Aorta (tissue), 5 donors: ENCODE results near the gene MAP4K4. TPM values are rescaled to one million over a fixed set of nuclear protein-coding genes. Genes with fewer than 3 reads are reported as not detected.

Experiments
- ATAC-seq: fragments of 200-7000 bp; cut with Tn5 transposase; one replicate; pipeline ENCODE4 v1.9.1; 2022; ENCODE audit warnings: moderate library complexity; ENCODE audit not compliant: low FRiP score
- DNase-seq, 2 donors: peaks; one replicate each; pipeline ENCODE4 v3.0.0-alpha.2; 2020
- H3K27ac ChIP-seq, 2 donors: one replicate each; pipeline ENCODE4 v1.5.1; 2013; ENCODE audit warnings: low read length in 2 of 2, mild to moderate bottlenecking in 2 of 2, moderate library complexity in 2 of 2, control low read depth in 1 of 2, inconsistent platforms in 1 of 2, low read depth in 1 of 2
- H3K27me3 ChIP-seq, 2 donors: one replicate each; pipeline ENCODE4 v1.6.1; 2013; ENCODE audit warnings: control low read depth in 1 of 2, low read length in 1 of 2, mild to moderate bottlenecking in 1 of 2, moderate library complexity in 1 of 2; ENCODE audit not compliant: insufficient read depth in 2 of 2, control insufficient read depth in 1 of 2
- H3K36me3 ChIP-seq, 2 donors: one replicate each; pipeline ENCODE4 v1.6.1; 2013; ENCODE audit warnings: control low read depth in 1 of 2, low read length in 1 of 2, mild to moderate bottlenecking in 1 of 2; ENCODE audit not compliant: insufficient read depth in 2 of 2, control insufficient read depth in 1 of 2
- H3K4me1 ChIP-seq, 2 donors: one replicate each; pipeline ENCODE4 v1.6.1; 2013; ENCODE audit warnings: low read length in 2 of 2, control low read depth in 1 of 2, mild to moderate bottlenecking in 1 of 2, moderate library complexity in 1 of 2; ENCODE audit not compliant: insufficient read depth in 2 of 2, control insufficient read depth in 1 of 2
- H3K4me3 ChIP-seq, 2 donors: one replicate each; pipeline ENCODE4 v1.5.1; 2013; ENCODE audit warnings: low read length in 2 of 2, control low read depth in 1 of 2, mild to moderate bottlenecking in 1 of 2
- H3K9me3 ChIP-seq: one replicate; pipeline ENCODE4 v1.6.1; 2013; ENCODE audit warnings: mild to moderate bottlenecking, low read length; ENCODE audit not compliant: control insufficient read depth
- WGBS, 2 donors: extraction: QIAGEN DNeasy Blood & Tissue Kit; methylation state at CpG; one replicate each; pipeline ENCODE4 v1.1.7; 2013; 5-methylcytosine and 5-hydroxymethylcytosine counted together
- intact Hi-C, 2 donors: fragments of 100-400 bp; cut with DNase I; formaldehyde crosslinking; loops; one replicate each; pipeline versions ENCODE4 v1.14.2 to v1.15.0; 2022
- long read RNA-seq, 2 donors: library from polyadenylated mRNA; unstranded; transcript quantifications; one replicate each; pipeline ENCODE4 v2.0.0, GENCODE V29; 2020 to 2021
- polyA plus RNA-seq, 2 donors: library from polyadenylated mRNA; stranded (reverse); fragments of 200-250 nt; gene quantifications; one replicate each; pipeline ENCODE4 v1.2.3, GENCODE V29; 2013
- total RNA-seq, 2 donors: library from RNA; stranded (reverse); fragmentation: NEBNext Ultra II Directional; extraction: Animal tissue kit (Norgen Biotek cat#: 25700); gene quantifications; one replicate each; pipeline ENCODE4 v1.2.1, GENCODE V29; 2021
- donor health status: healthy with polysubstance abuse.
- donor health status: Bipolar disorder and iron deficiency.
- donor health status: DM: no; HTN: no; CAD: no.
- donor health status: DM: no; HTN: no; CAD: no.
- donor health status: DM: yes; HTN: yes; CAD: no.

The MAP4K4 gene
- total RNA-seq = 100 to 1,000 TPM in 1 of 2 donors, 10 to 100 TPM in 1; 85.4 to 112 TPM
- 10 to 100 TPM; 22.9 to 31.6 TPM for polyA plus RNA-seq
- long read RNA-seq, donor 1, partial matches to known transcripts = 16 of 40 reads
- long read RNA-seq, donor 1, other reads (novel, unspliced or antisense) = 24 of 40 reads
- long read RNA-seq, donor 2, partial matches to known transcripts = 11 of 41 reads
- long read RNA-seq, donor 2, other reads (novel, unspliced or antisense) = 30 of 41 reads

DNA sequence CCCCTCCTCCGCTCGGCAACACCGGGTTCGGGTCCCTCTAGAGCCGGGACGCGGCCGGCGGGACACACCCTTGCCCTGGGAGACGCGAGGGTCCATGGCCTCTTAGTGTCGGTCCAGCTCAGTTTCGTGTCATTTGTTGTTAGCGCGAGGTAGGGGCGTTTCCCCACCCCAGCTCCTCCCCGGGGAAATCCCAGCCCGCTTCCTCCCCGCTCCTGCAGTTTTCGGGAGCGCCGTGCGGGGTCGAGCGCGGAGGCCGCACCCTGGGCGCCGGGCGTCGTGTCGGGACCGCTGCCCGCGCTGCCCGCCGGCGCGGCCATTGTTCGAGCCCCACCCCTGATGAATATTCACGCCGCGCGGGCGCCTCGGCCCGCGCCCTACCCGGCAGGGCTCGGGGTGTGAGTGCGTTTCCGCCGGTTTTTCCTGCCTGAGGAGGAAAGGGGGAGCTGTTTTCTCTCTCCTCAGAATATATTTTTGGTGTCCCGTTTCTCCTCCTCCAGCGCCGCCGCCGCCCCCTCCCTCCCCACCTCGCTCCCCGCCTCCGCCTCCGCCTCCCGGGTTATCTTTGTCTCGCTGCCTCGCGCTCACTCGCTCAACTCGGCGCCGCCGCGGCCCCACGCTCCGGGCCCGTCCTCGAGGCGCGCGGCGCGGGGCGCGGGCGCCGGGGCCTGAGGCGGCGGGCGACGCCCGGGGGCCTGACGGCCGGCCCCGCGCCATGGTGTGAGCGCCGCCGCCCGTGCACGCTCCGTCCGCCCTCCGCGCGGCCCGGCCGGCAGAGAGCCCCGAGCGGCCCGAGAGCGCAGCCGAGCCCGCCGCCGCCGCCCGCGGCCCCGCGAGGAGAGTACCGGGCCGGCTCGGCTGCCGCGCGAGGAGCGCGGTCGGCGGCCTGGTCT is at the start of gene MAP4K4:
TSS of gene MAP4K4 (plus strand) at position 584 of the 890 bp plus-strand sequence. CDS start 374 bp downstream, outside the sequence.
- intact Hi-C loops = loop anchor here (2.0 to 10.0 kb wide), 6 partner anchors 40 to 283 kb away; no protein-coding TSS in a partner anchor
- Histone ChIP-seq H3K4me1 (no peaks in the 10 kb centered on the region), H3K9me3 (no peaks in the 10 kb centered on the region), H3K4me3 (peak within 1 kb of the TSS; percentile 96 to 98), H3K36me3 (no peaks in the 10 kb centered on the region), H3K27me3 (no peaks in the 10 kb centered on the region), H3K27ac (peak within 1 kb of the TSS; percentile 15 to 49)
- ATAC-seq (peak; percentile 89), DNase-seq (peak; percentile 91 to 95)
- 0 to 1% methylated on average over 93 to 129 of the region's 129 CpGs for WGBS, 2 donors

DNA sequence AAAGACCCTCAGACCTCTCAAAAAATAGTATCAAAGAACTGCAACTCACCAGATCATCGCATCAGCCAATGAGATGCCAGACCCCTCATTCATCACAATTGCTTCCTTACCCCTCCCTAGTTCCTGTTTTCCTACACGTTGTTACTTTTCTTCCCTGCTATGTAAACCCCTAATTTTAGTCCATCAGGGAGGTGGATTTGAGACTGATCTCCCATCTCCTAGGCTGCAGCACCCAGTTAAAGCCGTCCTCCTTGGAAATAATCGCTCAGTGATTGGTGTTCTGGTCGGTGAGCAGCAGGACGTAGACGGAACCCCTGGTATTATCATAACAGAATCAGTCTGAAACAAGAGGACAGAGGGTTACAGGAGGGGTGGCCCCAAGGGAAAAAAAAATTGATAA is 44.0 kb upstream of the MAP4K4 start:
- DNase-seq (no peak), ATAC-seq (no peak)
- Histone ChIP-seq H3K9me3 (no peaks in the 10 kb centered on the region), H3K4me1 (peaks cover 0 to 2% of the 10 kb centered on the region in 2 donors), H3K4me3 (no peak overlapping the region), H3K36me3 (no peaks in the 10 kb centered on the region), H3K27me3 (no peaks in the 10 kb centered on the region), H3K27ac (no peak overlapping the region)
- WGBS, 2 donors = 85 to 86% methylated on average over 7 of the region's 7 CpGs
- intact Hi-C loops = no loop called here

GRCh38 chr2:101655702-101656422 is 41.6 kb upstream of the MAP4K4 start:
- peak overlapping the region in 1 of 2 donors; percentile 16 for H3K27ac ChIP-seq
- no peaks in the 10 kb centered on the region for H3K27me3 ChIP-seq
- H3K36me3 ChIP-seq = no peaks in the 10 kb centered on the region
- no peak for ATAC-seq
- WGBS, 2 donors = 5 to 10% methylated on average over 5 of the region's 5 CpGs
- H3K4me1 ChIP-seq = peaks cover 0 to 2% of the 10 kb centered on the region in 2 donors
- intact Hi-C loops = loop anchor here in 1 of 2 donors (5.0 kb wide), 1 partner anchor 41 kb away; the partner anchor contains the start of gene MAP4K4
- no peak overlapping the region for H3K4me3 ChIP-seq
- DNase-seq = peak in 1 of 2 donors; percentile 42
- H3K9me3 ChIP-seq = no peaks in the 10 kb centered on the region

DNA sequence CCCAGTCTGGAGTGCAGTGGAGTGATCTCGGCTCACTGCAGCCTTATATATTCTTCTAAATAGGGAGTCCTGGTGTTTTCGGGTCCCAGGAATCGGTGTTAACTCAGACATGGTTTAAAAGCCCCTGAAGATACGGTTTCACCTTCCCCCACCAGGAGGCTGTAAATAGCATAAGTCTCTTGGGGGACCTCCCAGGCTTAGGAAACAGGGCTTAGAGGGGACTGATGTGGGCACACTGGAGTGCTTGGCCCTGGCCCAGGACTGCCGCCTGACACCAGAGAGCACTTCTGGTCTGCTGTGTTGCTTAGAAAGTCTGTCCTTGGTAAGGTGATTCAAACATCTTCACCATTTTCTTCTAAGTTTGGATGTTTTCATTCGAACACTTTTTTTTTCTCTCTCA is 39.7 kb upstream of the MAP4K4 start:
- WGBS, 2 donors = 89 to 94% methylated on average over 6 of the region's 6 CpGs
- H3K27me3 ChIP-seq = no peaks in the 10 kb centered on the region
- H3K9me3 ChIP-seq = no peaks in the 10 kb centered on the region
- no peak overlapping the region for H3K4me3 ChIP-seq
- H3K4me1 ChIP-seq = peaks cover 0 to 2% of the 10 kb centered on the region in 2 donors
- H3K27ac ChIP-seq = no peak overlapping the region
- intact Hi-C loops = loop anchor here in 1 of 2 donors (5.0 kb wide), 1 partner anchor 40 kb away; the partner anchor contains the start of gene MAP4K4
- DNase-seq = no peak
- H3K36me3 ChIP-seq = no peaks in the 10 kb centered on the region
- no peak for ATAC-seq

GRCh38 chr2:101658387-101658786 is 39.1 kb upstream of the MAP4K4 start:
- Histone ChIP-seq H3K4me1 (peaks cover 0 to under 1% of the 10 kb centered on the region in 2 donors), H3K27me3 (no peaks in the 10 kb centered on the region), H3K9me3 (no peaks in the 10 kb centered on the region), H3K36me3 (no peaks in the 10 kb centered on the region), H3K4me3 (no peak overlapping the region), H3K27ac (no peak overlapping the region)
- intact Hi-C loops = loop anchor here in 1 of 2 donors (5.0 kb wide), 1 partner anchor 39 kb away; the partner anchor contains the start of gene MAP4K4
- no peak for DNase-seq
- no peak for ATAC-seq

- H3K4me3 ChIP-seq = no peak overlapping the region
- 92 to 93% methylated on average over 10 of the region's 10 CpGs for WGBS, 2 donors
- H3K27me3 ChIP-seq = no peaks in the 10 kb centered on the region
- no peaks in the 10 kb centered on the region for H3K36me3 ChIP-seq
- ATAC-seq (no peak), DNase-seq (no peak)
- no peaks in the 10 kb centered on the region for H3K9me3 ChIP-seq
- H3K4me1 ChIP-seq = no peaks in the 10 kb centered on the region
- no peak overlapping the region for H3K27ac ChIP-seq
- intact Hi-C loops = no loop called here
These were observed 32.2 kb upstream of the MAP4K4 start for GRCh38 chr2:101665312-101665711.

DNA sequence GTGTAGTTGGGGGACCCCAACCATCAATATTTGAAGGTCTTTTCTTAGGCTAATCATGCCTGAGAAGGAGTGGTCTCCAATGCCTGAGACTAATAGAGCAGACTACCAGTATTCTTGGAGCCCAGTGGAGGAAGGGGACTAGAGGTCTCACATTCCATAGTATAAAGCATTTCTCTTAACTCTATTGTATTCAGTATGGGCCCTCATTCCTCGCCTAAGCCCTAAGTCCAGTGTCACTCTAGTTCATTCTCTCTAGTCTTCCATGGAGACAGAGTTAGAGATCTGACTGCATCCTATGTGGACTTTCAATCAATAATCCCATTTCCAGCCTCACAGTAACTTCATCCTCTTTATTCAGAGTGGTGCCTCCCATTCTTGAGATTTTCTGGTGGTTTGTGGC is 29.7 kb upstream of the MAP4K4 start:
- Histone ChIP-seq H3K27me3 (no peaks in the 10 kb centered on the region), H3K9me3 (no peaks in the 10 kb centered on the region), H3K4me3 (no peak overlapping the region), H3K27ac (no peak overlapping the region), H3K36me3 (no peaks in the 10 kb centered on the region), H3K4me1 (no peaks in the 10 kb centered on the region)
- intact Hi-C loops = no loop called here
- ATAC-seq (no peak), DNase-seq (no peak)
- 95 to 96% methylated on average over 1 of the region's 1 CpG for WGBS, 2 donors

DNA sequence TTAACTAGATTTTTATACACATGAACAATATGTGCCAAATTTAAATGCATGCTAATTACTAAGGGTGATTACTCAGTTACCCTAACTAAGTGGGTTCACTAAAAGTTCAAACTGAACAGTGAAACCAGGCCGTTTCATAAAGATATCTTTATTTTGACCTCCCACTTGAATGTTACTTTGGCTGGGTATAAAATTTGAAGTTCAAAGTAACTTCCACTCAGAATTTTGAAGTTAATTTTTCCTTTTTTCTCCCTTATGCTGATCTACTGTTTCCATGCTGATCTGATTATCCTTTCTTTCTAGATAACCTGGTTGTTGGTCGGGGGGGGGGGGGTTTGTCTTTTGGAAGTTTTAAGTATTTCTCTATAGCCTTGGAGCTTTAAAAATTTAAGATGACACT is 25.5 kb upstream of the MAP4K4 start:
- Histone ChIP-seq H3K4me3 (no peak overlapping the region), H3K9me3 (peaks cover 2% of the 10 kb centered on the region), H3K27me3 (no peaks in the 10 kb centered on the region), H3K4me1 (no peaks in the 10 kb centered on the region), H3K27ac (no peak overlapping the region), H3K36me3 (no peaks in the 10 kb centered on the region)
- DNase-seq = no peak
- ATAC-seq = no peak
- 61 to 73% methylated on average over 2 of the region's 2 CpGs for WGBS, 2 donors
- intact Hi-C loops = no loop called here
